Measurements from ENCODE around the gene IRGM. TPM values are rescaled to one million over a fixed set of nuclear protein-coding genes. Genes with fewer than 3 reads are reported as not detected.
"Not testable (repeated sequence)": the region's sequence is repeated elsewhere in the genome, so short reads cannot be mapped to it uniquely, and the experiment has no call there.

The IRGM gene
- not detected in 2 replicates for total RNA-seq (2014; rRNA removed; shearing (Covaris generic))

GRCh38 chr5:150846308-150846653 lies at the start of gene IRGM:
Gene IRGM, plus strand, starts transcription at chr5:150846521. Its CDS starts 1,603 bp downstream, at chr5:150848124.
- not testable (repeated sequence) for H3K4me3 ChIP-seq (ENCODE audit: insufficient read depth, low read depth, low read length); DNase-seq; H3K27me3 ChIP-seq (ENCODE audit: control insufficient read depth, insufficient read depth, low read length); H3K36me3 ChIP-seq (replicated peaks; ENCODE audit: control insufficient read depth, insufficient read depth, low read length)

- Histone ChIP-seq H3K4me3 (ENCODE audit: insufficient read depth, low read depth, low read length) (no peak overlapping the region), H3K36me3 (replicated peaks; ENCODE audit: control insufficient read depth, insufficient read depth, low read length) (no peaks in the 10 kb centered on the region), H3K27me3 (ENCODE audit: control insufficient read depth, insufficient read depth, low read length) (no peaks in the 10 kb centered on the region)
- DNase-seq, result no peak
Observed at GRCh38 chr5:150797384-150797783, 48.9 kb upstream of the IRGM start.

GRCh38 chr5:150801117-150801927 lies 45.0 kb upstream of the IRGM start:
- DNase-seq, result peak; percentile 34
- Histone ChIP-seq H3K4me3 (ENCODE audit: insufficient read depth, low read depth, low read length) (peak overlapping the region; percentile 52), H3K27me3 (ENCODE audit: control insufficient read depth, insufficient read depth, low read length) (peaks cover 1% of the 10 kb centered on the region; the same call in 1 of the 2 replicates), H3K36me3 (replicated peaks; ENCODE audit: control insufficient read depth, insufficient read depth, low read length) (no peaks in the 10 kb centered on the region)

- DNase-seq, result no peak
- Histone ChIP-seq H3K4me3 (ENCODE audit: insufficient read depth, low read depth, low read length) (no peak overlapping the region), H3K36me3 (replicated peaks; ENCODE audit: control insufficient read depth, insufficient read depth, low read length) (no peaks in the 10 kb centered on the region), H3K27me3 (ENCODE audit: control insufficient read depth, insufficient read depth, low read length) (peaks cover 5% of the 10 kb centered on the region; the same call in 1 of the 2 replicates)
Observed at GRCh38 chr5:150804388-150804787, 41.9 kb upstream of the IRGM start.

GRCh38 chr5:150809363-150809762 lies 37.0 kb upstream of the IRGM start:
- Histone ChIP-seq H3K27me3 (ENCODE audit: control insufficient read depth, insufficient read depth, low read length) (peaks cover 5% of the 10 kb centered on the region; the same call in 1 of the 2 replicates), H3K4me3 (ENCODE audit: insufficient read depth, low read depth, low read length) (no peak overlapping the region)
- no peak for DNase-seq

GRCh38 chr5:150815010-150815409 lies 31.3 kb upstream of the IRGM start:
- no peak for DNase-seq
- H3K27me3 ChIP-seq (ENCODE audit: control insufficient read depth, insufficient read depth, low read length), result peaks cover 2% of the 10 kb centered on the region; the same call in 1 of the 2 replicates
- no peak overlapping the region for H3K4me3 ChIP-seq (ENCODE audit: insufficient read depth, low read depth, low read length)
- no peaks in the 10 kb centered on the region for H3K36me3 ChIP-seq (replicated peaks; ENCODE audit: control insufficient read depth, insufficient read depth, low read length)

More at GRCh38 chr5:150809363-150809762, 37.0 kb upstream of the IRGM start:
- H3K36me3 ChIP-seq (replicated peaks; ENCODE audit: control insufficient read depth, insufficient read depth, low read length), result no peaks in the 10 kb centered on the region

- Histone ChIP-seq H3K4me3 (ENCODE audit: insufficient read depth, low read depth, low read length) (no peak overlapping the region), H3K27me3 (ENCODE audit: control insufficient read depth, insufficient read depth, low read length) (no peaks in the 10 kb centered on the region)
- DNase-seq, result no peak
Observed at GRCh38 chr5:150816946-150817345, 29.4 kb upstream of the IRGM start.

GRCh38 chr5:150829744-150830143 lies 16.6 kb upstream of the IRGM start:
- DNase-seq, result no peak
- Histone ChIP-seq H3K4me3 (ENCODE audit: insufficient read depth, low read depth, low read length) (no peak overlapping the region), H3K36me3 (replicated peaks; ENCODE audit: control insufficient read depth, insufficient read depth, low read length) (no peaks in the 10 kb centered on the region), H3K27me3 (ENCODE audit: control insufficient read depth, insufficient read depth, low read length) (no peaks in the 10 kb centered on the region)

More at GRCh38 chr5:150816946-150817345, 29.4 kb upstream of the IRGM start:
- H3K36me3 ChIP-seq (replicated peaks; ENCODE audit: control insufficient read depth, insufficient read depth, low read length), result no peaks in the 10 kb centered on the region

- not testable (repeated sequence) for H3K36me3 ChIP-seq (replicated peaks; ENCODE audit: control insufficient read depth, insufficient read depth, low read length); H3K27me3 ChIP-seq (ENCODE audit: control insufficient read depth, insufficient read depth, low read length); DNase-seq; H3K4me3 ChIP-seq (ENCODE audit: insufficient read depth, low read depth, low read length)
Observed at GRCh38 chr5:150831821-150832220, 14.5 kb upstream of the IRGM start.

- DNase-seq, result no peak
Observed at GRCh38 chr5:150836064-150836463, 10.3 kb upstream of the IRGM start.

GRCh38 chr5:150836703-150837102 lies 9.6 kb upstream of the IRGM start:
- no peaks in the 10 kb centered on the region for H3K27me3 ChIP-seq (ENCODE audit: control insufficient read depth, insufficient read depth, low read length)
- H3K4me3 ChIP-seq (ENCODE audit: insufficient read depth, low read depth, low read length), result no peak overlapping the region
- no peaks in the 10 kb centered on the region for H3K36me3 ChIP-seq (replicated peaks; ENCODE audit: control insufficient read depth, insufficient read depth, low read length)
- no peak for DNase-seq

More at GRCh38 chr5:150836064-150836463, 10.3 kb upstream of the IRGM start:
- no peaks in the 10 kb centered on the region for H3K27me3 ChIP-seq (ENCODE audit: control insufficient read depth, insufficient read depth, low read length)
- no peaks in the 10 kb centered on the region for H3K36me3 ChIP-seq (replicated peaks; ENCODE audit: control insufficient read depth, insufficient read depth, low read length)
- H3K4me3 ChIP-seq (ENCODE audit: insufficient read depth, low read depth, low read length), result no peak overlapping the region

- H3K4me3 ChIP-seq (ENCODE audit: insufficient read depth, low read depth, low read length); DNase-seq; H3K27me3 ChIP-seq (ENCODE audit: control insufficient read depth, insufficient read depth, low read length); H3K36me3 ChIP-seq (replicated peaks; ENCODE audit: control insufficient read depth, insufficient read depth, low read length): not testable (repeated sequence)
Observed at GRCh38 chr5:150845185-150845859, 999 bp upstream of the IRGM start.

GRCh38 chr5:150846654-150847333 lies 473 bp downstream of the IRGM start:
- peak; percentile 70 for DNase-seq
- Histone ChIP-seq H3K4me3 (ENCODE audit: insufficient read depth, low read depth, low read length) (no peak overlapping the region), H3K36me3 (replicated peaks; ENCODE audit: control insufficient read depth, insufficient read depth, low read length) (no peaks in the 10 kb centered on the region), H3K27me3 (ENCODE audit: control insufficient read depth, insufficient read depth, low read length) (no peaks in the 10 kb centered on the region)

- Histone ChIP-seq H3K4me3 (ENCODE audit: insufficient read depth, low read depth, low read length) (no peak overlapping the region), H3K27me3 (ENCODE audit: control insufficient read depth, insufficient read depth, low read length) (no peaks in the 10 kb centered on the region), H3K36me3 (replicated peaks; ENCODE audit: control insufficient read depth, insufficient read depth, low read length) (no peaks in the 10 kb centered on the region)
- no peak for DNase-seq
Observed at GRCh38 chr5:150847334-150847695, 994 bp downstream of the IRGM start.

All from H7 (cell line).